Aorta (tissue), 5 donors: ENCODE measurements around the gene GAST. TPM values are rescaled to one million over a fixed set of nuclear protein-coding genes. Genes with fewer than 3 reads are reported as not detected.

Experiments
- ATAC-seq: fragments of 200-7000 bp; cut with Tn5 transposase; one replicate; pipeline ENCODE4 v1.9.1; 2022; ENCODE audit warnings: moderate library complexity; ENCODE audit not compliant: low FRiP score
- DNase-seq, 2 donors: peaks; one replicate each; pipeline ENCODE4 v3.0.0-alpha.2; 2020
- H3K27ac ChIP-seq, 2 donors: one replicate each; pipeline ENCODE4 v1.5.1; 2013; ENCODE audit warnings: low read length in 2 of 2, mild to moderate bottlenecking in 2 of 2, moderate library complexity in 2 of 2, control low read depth in 1 of 2, inconsistent platforms in 1 of 2, low read depth in 1 of 2
- H3K27me3 ChIP-seq, 2 donors: one replicate each; pipeline ENCODE4 v1.6.1; 2013; ENCODE audit warnings: control low read depth in 1 of 2, low read length in 1 of 2, mild to moderate bottlenecking in 1 of 2, moderate library complexity in 1 of 2; ENCODE audit not compliant: insufficient read depth in 2 of 2, control insufficient read depth in 1 of 2
- H3K36me3 ChIP-seq, 2 donors: one replicate each; pipeline ENCODE4 v1.6.1; 2013; ENCODE audit warnings: control low read depth in 1 of 2, low read length in 1 of 2, mild to moderate bottlenecking in 1 of 2; ENCODE audit not compliant: insufficient read depth in 2 of 2, control insufficient read depth in 1 of 2
- H3K4me1 ChIP-seq, 2 donors: one replicate each; pipeline ENCODE4 v1.6.1; 2013; ENCODE audit warnings: low read length in 2 of 2, control low read depth in 1 of 2, mild to moderate bottlenecking in 1 of 2, moderate library complexity in 1 of 2; ENCODE audit not compliant: insufficient read depth in 2 of 2, control insufficient read depth in 1 of 2
- H3K4me3 ChIP-seq, 2 donors: one replicate each; pipeline ENCODE4 v1.5.1; 2013; ENCODE audit warnings: low read length in 2 of 2, control low read depth in 1 of 2, mild to moderate bottlenecking in 1 of 2
- H3K9me3 ChIP-seq: one replicate; pipeline ENCODE4 v1.6.1; 2013; ENCODE audit warnings: mild to moderate bottlenecking, low read length; ENCODE audit not compliant: control insufficient read depth
- WGBS, 2 donors: extraction: QIAGEN DNeasy Blood & Tissue Kit; methylation state at CpG; one replicate each; pipeline ENCODE4 v1.1.7; 2013; 5-methylcytosine and 5-hydroxymethylcytosine counted together
- intact Hi-C, 2 donors: fragments of 100-400 bp; cut with DNase I; formaldehyde crosslinking; loops; one replicate each; pipeline versions ENCODE4 v1.14.2 to v1.15.0; 2022
- polyA plus RNA-seq, 2 donors: library from polyadenylated mRNA; stranded (reverse); fragments of 200-250 nt; gene quantifications; one replicate each; pipeline ENCODE4 v1.2.3, GENCODE V29; 2013
- total RNA-seq, 2 donors: library from RNA; stranded (reverse); fragmentation: NEBNext Ultra II Directional; extraction: Animal tissue kit (Norgen Biotek cat#: 25700); gene quantifications; one replicate each; pipeline ENCODE4 v1.2.1, GENCODE V29; 2021
- donor health status: healthy with polysubstance abuse.
- donor health status: Bipolar disorder and iron deficiency.
- donor health status: DM: no; HTN: no; CAD: no.
- donor health status: DM: no; HTN: no; CAD: no.
- donor health status: DM: yes; HTN: yes; CAD: no.

The GAST gene
- total and polyA plus RNA-seq, 4 donors, result not detected

DNA sequence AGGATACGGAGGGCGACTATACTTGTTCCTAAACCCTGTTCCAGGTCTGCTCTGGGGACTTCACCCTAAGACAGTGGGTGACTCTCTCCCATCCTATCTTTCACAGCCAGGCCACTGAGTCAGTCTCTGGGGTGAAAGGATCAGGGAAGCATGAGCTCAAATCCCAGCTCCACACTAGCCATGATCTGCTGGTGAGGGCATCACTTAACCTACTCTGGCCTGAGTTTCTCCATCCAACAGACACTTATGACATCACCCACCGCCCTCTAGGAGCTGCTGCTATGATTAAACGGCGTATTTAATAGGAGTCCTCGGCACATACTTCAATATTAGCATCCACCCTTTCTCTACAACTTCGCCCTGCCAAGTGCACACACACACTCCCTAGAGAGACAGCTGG is 10.1 kb downstream of the GAST start:
- H3K36me3 ChIP-seq, result no peaks in the 10 kb centered on the region

DNA sequence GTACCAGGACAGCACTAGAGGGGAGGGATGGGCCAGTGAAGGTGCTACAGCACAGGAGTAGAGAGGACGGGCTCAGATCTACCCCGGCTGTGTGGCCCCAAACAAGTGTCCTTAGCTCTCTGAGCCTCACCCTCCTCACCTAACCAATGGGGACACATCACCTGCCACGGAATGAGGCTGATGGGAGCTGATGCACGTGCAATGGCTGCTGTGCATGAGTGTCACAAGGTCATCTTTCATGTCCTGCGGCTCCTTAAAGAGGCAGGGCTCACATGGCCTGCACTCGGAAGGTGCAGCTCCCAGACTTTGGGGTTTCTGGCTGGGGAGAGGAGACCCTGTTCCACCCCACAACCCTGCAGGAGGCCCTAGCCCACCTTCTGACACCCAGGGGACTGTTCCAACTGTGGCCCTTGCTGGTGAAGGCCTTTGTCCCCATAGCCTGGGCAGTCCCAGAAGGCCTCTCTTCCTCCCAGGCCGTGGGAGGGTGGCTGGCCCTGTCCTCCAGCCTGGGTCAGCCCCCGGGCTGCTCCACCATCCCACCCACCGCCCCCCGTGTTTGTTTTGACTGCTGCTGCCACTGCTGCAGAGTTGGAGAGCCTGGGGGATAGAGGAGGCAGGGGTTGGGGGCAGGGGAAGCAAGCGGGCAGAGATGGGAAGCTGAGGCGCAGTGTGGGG is 11.8 kb downstream of the GAST start:
- 71 to 77% methylated on average over 11 to 12 of the region's 12 CpGs for WGBS, 2 donors
- DNase-seq (no peak), ATAC-seq (no peak)
- Histone ChIP-seq H3K9me3 (no peaks in the 10 kb centered on the region), H3K27me3 (no peaks in the 10 kb centered on the region), H3K27ac (no peak overlapping the region), H3K4me1 (no peaks in the 10 kb centered on the region), H3K4me3 (no peak overlapping the region), H3K36me3 (no peaks in the 10 kb centered on the region)
- intact Hi-C loops, result no loop called here

More for the DNA sequence above, 10.1 kb downstream of the GAST start:
- H3K4me3 ChIP-seq, result no peak overlapping the region
- H3K27ac ChIP-seq, result no peak overlapping the region
- no peaks in the 10 kb centered on the region for H3K9me3 ChIP-seq
- ATAC-seq, result no peak
- intact Hi-C loops, result no loop called here
- 87 to 88% methylated on average over 7 of the region's 7 CpGs for WGBS, 2 donors
- no peaks in the 10 kb centered on the region for H3K27me3 ChIP-seq
- DNase-seq, result no peak
- no peaks in the 10 kb centered on the region for H3K4me1 ChIP-seq

DNA sequence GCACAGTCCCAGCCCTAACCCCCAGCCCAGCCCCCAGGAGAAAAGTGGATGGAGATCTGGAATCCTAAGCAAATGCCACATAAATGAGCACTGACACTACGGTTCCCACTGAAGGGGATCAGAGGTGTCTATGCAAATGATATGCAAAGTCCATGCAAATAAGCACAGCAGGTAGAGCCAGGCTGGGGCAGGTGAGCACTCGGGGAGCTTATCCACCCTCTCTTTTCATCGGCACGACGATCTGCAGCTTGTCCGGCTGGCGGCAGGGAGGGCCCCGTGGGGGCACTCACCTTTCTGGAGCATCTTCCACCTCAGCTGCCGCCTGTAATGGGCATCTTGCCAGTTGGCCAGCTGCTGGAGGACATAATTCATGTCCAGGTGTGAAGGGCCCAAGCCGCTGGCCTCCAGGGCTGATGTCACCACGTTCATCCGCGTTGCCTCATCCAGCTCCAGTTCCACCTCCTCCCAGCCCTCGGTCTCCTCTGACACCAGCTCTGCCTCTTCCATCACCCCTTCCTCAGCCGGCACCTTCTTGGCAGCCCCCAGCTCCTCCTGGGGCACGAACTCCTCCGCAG is 12.4 kb downstream of the GAST start:
- H3K4me1 ChIP-seq, result no peaks in the 10 kb centered on the region
- H3K36me3 ChIP-seq, result no peaks in the 10 kb centered on the region
- DNase-seq (no peak), ATAC-seq (no peak)
- no peak overlapping the region for H3K27ac ChIP-seq
- no peak overlapping the region for H3K4me3 ChIP-seq
- intact Hi-C loops, result no loop called here
- WGBS, 2 donors, result 73 to 75% methylated on average over 16 to 17 of the region's 17 CpGs
- H3K27me3 ChIP-seq, result no peaks in the 10 kb centered on the region
- H3K9me3 ChIP-seq, result no peaks in the 10 kb centered on the region

DNA sequence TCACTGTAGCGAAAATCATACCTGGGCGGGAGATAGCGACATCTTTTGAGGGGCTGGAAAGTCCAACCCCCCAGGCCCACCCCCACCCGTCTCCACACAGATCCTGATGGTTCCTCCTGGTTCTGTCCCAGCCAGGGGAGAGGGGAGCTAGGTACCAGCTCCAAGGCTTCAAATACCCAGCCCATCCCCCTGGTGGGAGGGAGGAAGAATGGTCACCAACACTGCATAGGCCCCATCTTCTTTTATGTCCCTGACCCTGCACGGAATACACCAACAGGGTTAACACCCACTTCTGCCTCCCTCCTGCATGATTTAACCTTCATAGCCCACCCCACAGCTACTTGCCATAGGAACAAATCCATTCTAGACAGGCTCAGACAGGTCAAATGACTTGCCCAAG is 13.0 kb downstream of the GAST start:
- ATAC-seq (no peak), DNase-seq (no peak)
- no peaks in the 10 kb centered on the region for H3K27me3 ChIP-seq
- no peaks in the 10 kb centered on the region for H3K4me1 ChIP-seq
- no peak overlapping the region for H3K27ac ChIP-seq
- no peaks in the 10 kb centered on the region for H3K36me3 ChIP-seq
- intact Hi-C loops, result no loop called here
- no peak overlapping the region for H3K4me3 ChIP-seq
- 88 to 89% methylated on average over 5 of the region's 5 CpGs for WGBS, 2 donors
- no peaks in the 10 kb centered on the region for H3K9me3 ChIP-seq

DNA sequence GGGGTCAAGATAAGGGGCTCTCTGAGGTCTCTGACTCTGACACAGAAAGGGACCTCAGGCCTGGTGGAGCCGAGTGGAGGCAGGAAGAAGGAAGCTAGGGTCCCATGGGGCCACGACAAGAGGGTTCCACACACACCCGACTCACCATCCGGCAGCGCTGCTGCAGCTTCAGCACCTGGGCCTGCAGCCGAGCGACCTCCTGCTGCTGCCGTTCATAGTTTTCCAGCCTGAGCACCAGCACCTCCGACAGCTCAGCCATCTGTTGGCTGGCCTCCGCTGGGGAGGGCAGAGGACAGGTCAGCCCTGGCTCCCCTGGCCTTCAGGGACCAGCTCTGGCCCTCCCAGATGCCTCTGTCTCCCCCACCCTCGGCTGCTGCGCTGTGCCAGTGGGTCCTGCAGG is 15.9 kb downstream of the GAST start:
- intact Hi-C loops, result no loop called here
- no peaks in the 10 kb centered on the region for H3K4me1 ChIP-seq
- no peak overlapping the region for H3K4me3 ChIP-seq
- H3K27ac ChIP-seq, result no peak overlapping the region
- no peak for DNase-seq
- 77 to 78% methylated on average over 12 of the region's 12 CpGs for WGBS, 2 donors
- ATAC-seq, result no peak
- no peaks in the 10 kb centered on the region for H3K27me3 ChIP-seq
- H3K36me3 ChIP-seq, result no peaks in the 10 kb centered on the region
- H3K9me3 ChIP-seq, result no peaks in the 10 kb centered on the region

DNA sequence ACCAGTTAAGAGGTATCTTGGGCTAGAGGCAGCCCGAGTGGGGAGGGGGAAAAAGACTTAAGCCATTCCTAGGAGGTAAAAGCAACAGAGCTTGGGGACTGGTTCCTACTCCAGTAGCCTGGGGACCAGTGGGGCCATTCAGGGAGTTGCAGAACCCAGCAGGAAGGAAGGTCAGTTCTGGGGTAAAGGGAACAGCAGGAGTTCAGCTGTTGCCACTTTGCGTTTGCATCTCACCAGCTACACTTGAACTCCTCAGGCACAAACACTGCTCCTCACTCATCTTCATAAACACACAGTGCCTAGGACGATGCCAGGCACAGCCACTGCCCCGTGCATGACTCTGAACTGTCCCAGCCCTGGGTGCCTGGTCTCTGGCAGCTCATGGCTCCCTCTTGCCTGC is 18.3 kb downstream of the GAST start:
- 43 to 50% methylated on average over 4 of the region's 4 CpGs for WGBS, 2 donors
- intact Hi-C loops, result no loop called here
- Histone ChIP-seq H3K9me3 (no peaks in the 10 kb centered on the region), H3K27me3 (peaks cover 0 to 3% of the 10 kb centered on the region in 2 donors), H3K27ac (no peak overlapping the region), H3K4me1 (no peaks in the 10 kb centered on the region), H3K4me3 (no peak overlapping the region), H3K36me3 (no peaks in the 10 kb centered on the region)
- no peak for DNase-seq
- ATAC-seq, result no peak

DNA sequence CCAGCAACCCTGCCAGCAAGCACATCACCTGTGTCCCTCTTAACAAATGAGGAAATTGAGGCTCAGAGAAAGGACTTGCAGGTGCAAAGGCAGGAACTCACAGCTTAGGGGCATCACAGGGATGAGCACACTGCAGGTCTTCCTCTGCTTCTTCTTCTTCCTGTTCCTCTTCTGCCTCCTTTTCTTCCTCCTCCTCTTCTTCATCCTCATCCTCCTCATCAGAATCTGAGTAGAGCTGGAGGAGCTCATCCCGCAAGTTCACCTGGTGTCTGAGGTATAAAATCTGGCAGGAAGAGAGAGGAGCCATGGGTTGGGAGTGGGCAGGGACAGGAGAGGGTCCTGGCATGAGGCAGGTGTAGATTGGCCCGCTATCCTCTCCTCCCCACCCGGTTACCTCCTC is 19.7 kb downstream of the GAST start:
- WGBS, 2 donors, result 41 to 43% methylated on average over 3 of the region's 3 CpGs
- Histone ChIP-seq H3K27ac (no peak overlapping the region), H3K9me3 (no peaks in the 10 kb centered on the region), H3K4me3 (no peak overlapping the region), H3K36me3 (no peaks in the 10 kb centered on the region), H3K4me1 (no peaks in the 10 kb centered on the region), H3K27me3 (peaks cover 0 to 3% of the 10 kb centered on the region in 2 donors)
- ATAC-seq (no peak), DNase-seq (no peak)
- intact Hi-C loops, result no loop called here

DNA sequence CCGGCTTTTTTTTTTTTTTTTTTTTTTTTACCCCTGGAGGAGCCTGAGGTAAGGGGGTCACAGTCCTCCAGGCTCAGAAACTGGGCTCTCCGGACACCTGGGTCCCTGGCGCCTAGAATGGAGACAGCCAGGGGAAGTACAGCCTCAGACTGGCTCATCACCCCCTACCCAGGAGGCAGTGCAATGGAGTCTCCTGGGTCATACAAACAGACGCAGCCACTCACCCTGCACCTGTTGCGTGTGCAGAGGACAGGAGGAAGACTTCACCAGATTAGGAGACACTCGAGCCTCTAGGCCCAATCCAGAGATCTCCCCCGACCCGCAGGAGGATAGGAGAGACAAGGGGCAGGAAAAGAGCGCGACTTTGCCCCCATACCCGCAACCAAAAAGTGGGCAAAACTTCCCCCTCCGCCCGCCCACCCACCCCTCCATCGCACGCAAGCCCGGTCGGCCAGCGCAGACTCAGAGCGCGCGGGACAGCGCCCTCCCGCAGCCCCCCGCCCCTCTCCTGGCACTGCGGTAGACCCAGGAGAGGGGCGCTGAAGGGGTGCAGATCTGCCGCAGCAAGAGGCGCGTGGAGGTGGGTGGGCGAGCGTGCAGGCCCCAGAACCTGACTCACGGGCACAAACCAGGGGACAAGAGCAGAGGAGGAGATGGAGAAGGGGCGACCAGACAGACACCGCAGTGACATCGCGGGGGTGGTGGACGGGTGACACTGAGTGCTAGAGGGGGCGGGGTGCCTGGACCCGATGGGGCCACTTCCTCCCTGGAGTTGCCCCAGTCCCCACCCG is 21.4 kb downstream of the GAST start:
- no peaks in the 10 kb centered on the region for H3K4me1 ChIP-seq
- peaks cover 0 to 3% of the 10 kb centered on the region in 2 donors for H3K27me3 ChIP-seq
- no peak for DNase-seq
- intact Hi-C loops, result no loop called here
- H3K9me3 ChIP-seq, result no peaks in the 10 kb centered on the region
- H3K27ac ChIP-seq, result no peak overlapping the region
- H3K4me3 ChIP-seq, result no peak overlapping the region
- no peaks in the 10 kb centered on the region for H3K36me3 ChIP-seq
- 8 to 10% methylated on average over 36 to 40 of the region's 40 CpGs for WGBS, 2 donors
- no peak for ATAC-seq
